ENCODE results near the gene CARHSP1. TPM values are rescaled to one million over a fixed set of nuclear protein-coding genes. Genes with fewer than 3 reads are reported as not detected.

The CARHSP1 gene
- total RNA-seq, 3 donors from 2014 or later (not counting 1 experiment from before 2014, with no cell fraction given): 59.0 to 70.0 (median 60.1) TPM

DNA sequence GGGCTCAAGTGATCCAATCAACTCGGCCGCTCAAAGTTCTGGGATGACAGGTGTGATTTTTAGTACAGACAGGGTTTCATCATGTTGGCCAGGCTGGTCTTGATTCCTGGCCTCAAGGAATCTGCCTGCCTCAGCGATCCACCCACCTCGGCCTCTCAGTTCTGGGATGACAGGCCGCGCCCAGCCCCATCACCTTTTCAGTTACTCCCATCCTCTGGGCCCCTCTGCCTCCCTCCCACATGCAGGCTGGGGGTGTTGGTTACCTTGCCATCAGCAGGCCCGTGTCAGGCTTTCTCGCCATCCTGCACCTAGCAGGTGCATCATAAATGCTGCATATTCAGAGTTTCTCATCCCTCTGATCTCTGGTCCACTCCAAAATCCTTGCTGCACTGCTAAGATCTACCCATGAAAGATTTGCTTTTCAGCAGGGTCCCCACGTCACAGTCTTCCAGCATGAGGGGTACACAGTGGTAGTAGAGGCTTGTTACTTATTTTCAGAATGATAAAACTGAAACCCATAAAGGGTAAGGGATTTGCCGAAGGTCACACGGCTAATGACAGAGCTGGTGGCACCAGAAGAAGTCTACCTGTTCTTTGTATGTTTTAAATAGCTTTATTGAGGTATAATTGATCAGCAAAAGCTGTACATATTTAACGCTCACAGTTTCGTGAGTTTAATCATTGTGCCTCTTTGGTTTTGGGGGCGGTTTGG lies 54.6 kb downstream of the CARHSP1 start:
- DNase-seq (no peak), ATAC-seq (no peak)
- no peaks in the 10 kb centered on the region for H3K27me3 Mint-ChIP-seq (ENCODE audit: low read depth in 2 of 2)
- TF ChIP-seq, protein P1, sequence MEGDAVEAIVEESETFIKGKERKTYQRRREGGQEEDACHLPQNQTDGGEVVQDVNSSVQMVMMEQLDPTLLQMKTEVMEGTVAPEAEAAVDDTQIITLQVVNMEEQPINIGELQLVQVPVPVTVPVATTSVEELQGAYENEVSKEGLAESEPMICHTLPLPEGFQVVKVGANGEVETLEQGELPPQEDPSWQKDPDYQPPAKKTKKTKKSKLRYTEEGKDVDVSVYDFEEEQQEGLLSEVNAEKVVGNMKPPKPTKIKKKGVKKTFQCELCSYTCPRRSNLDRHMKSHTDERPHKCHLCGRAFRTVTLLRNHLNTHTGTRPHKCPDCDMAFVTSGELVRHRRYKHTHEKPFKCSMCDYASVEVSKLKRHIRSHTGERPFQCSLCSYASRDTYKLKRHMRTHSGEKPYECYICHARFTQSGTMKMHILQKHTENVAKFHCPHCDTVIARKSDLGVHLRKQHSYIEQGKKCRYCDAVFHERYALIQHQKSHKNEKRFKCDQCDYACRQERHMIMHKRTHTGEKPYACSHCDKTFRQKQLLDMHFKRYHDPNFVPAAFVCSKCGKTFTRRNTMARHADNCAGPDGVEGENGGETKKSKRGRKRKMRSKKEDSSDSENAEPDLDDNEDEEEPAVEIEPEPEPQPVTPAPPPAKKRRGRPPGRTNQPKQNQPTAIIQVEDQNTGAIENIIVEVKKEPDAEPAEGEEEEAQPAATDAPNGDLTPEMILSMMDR (IDR thresholded peaks at IDR 0.05): no peak
- H3K27ac ChIP-seq (ENCODE audit: low read length): no peak overlapping the region
- intact Hi-C loops (cut with micrococcal nuclease): no loop called here
- 92% methylated on average over 13 of the region's 14 CpGs for WGBS (ENCODE audit: insufficient coverage)
- no peak overlapping the region for H3K27ac Mint-ChIP-seq
- H3K36me3 Mint-ChIP-seq: peaks cover 14% of the 10 kb centered on the region
- H3K36me3 ChIP-seq (ENCODE audit: control insufficient read depth, insufficient read depth, low read length): peaks cover 62% of the 10 kb centered on the region
- H3K9me3 Mint-ChIP-seq: no peaks in the 10 kb centered on the region
- H3K4me3 Mint-ChIP-seq: no peak overlapping the region
- no peaks in the 10 kb centered on the region for H3K27me3 ChIP-seq (ENCODE audit: control insufficient read depth, insufficient read depth, low read length)
- H3K4me1 Mint-ChIP-seq: peaks cover 7 to 8% of the 10 kb centered on the region in 2 donors
- H3K4me1 ChIP-seq (ENCODE audit: control insufficient read depth, insufficient read depth, low read length): no peaks in the 10 kb centered on the region
- no peaks in the 10 kb centered on the region for H3K9me3 ChIP-seq (ENCODE audit: control insufficient read depth, insufficient read depth, low read length)
- H3K4me3 ChIP-seq (ENCODE audit: low read length): no peak overlapping the region

DNA sequence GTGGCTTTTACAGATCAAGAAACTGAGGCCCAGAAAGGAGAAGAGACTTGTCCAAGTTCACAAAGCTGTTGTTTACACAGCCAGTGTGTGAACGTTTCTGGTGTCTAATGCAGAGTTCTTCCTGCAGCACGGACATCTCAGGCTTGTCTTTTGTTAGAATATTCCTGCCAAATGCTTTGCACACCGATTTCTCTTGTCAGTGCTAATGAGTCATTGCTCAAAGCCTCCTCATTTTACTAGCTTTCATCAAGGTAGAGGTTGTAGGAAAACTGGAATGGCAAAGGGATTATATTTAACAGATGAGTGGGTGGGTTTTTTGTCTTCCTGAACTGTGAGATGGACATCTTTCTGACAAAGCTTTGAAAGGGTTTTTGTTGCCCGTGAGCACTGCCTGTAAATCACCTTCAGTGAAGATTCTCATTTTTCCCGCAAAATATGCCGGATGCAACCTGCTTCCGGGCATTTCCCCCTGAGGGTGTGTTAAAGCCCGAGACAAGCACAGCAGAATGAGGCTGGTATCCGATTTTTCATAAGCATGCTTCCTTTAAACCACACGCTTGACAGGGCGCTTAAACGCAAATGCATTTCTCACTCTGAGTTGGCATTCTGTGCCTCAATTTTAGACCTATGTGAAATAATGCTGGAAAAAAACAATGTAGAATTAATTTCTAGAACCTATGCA lies 56.5 kb downstream of the CARHSP1 start:
- Mint-ChIP-seq H3K36me3 (peaks cover 30% of the 10 kb centered on the region), H3K27ac (no peak overlapping the region), H3K9me3 (no peaks in the 10 kb centered on the region), H3K4me3 (no peak overlapping the region), H3K27me3 (ENCODE audit: low read depth in 2 of 2) (no peaks in the 10 kb centered on the region), H3K4me1 (peaks cover 4 to 6% of the 10 kb centered on the region in 2 donors)
- H3K4me1 ChIP-seq (ENCODE audit: control insufficient read depth, insufficient read depth, low read length): no peaks in the 10 kb centered on the region
- ATAC-seq (no peak), DNase-seq (no peak)
- H3K27ac ChIP-seq (ENCODE audit: low read length): no peak overlapping the region
- H3K27me3 ChIP-seq (ENCODE audit: control insufficient read depth, insufficient read depth, low read length): no peaks in the 10 kb centered on the region
- TF ChIP-seq, protein P1 (IDR thresholded peaks at IDR 0.05): no peak
- intact Hi-C loops (cut with micrococcal nuclease): no loop called here
- no peaks in the 10 kb centered on the region for H3K9me3 ChIP-seq (ENCODE audit: control insufficient read depth, insufficient read depth, low read length)
- H3K36me3 ChIP-seq (ENCODE audit: control insufficient read depth, insufficient read depth, low read length): peaks cover 74% of the 10 kb centered on the region
- H3K4me3 ChIP-seq (ENCODE audit: low read length): no peak overlapping the region
- WGBS (ENCODE audit: insufficient coverage): 90% methylated on average over 12 of the region's 12 CpGs

GRCh38 chr16:8808613-8809353 lies 60.0 kb downstream of the CARHSP1 start:
- no peak overlapping the region for H3K27ac Mint-ChIP-seq
- no peaks in the 10 kb centered on the region for H3K4me1 ChIP-seq (ENCODE audit: control insufficient read depth, insufficient read depth, low read length)
- peaks cover 25% of the 10 kb centered on the region for H3K36me3 Mint-ChIP-seq
- H3K27me3 Mint-ChIP-seq (ENCODE audit: low read depth in 2 of 2): no peaks in the 10 kb centered on the region
- no peaks in the 10 kb centered on the region for H3K27me3 ChIP-seq (ENCODE audit: control insufficient read depth, insufficient read depth, low read length)
- H3K36me3 ChIP-seq (ENCODE audit: control insufficient read depth, insufficient read depth, low read length): peaks cover 82% of the 10 kb centered on the region
- no peak overlapping the region for H3K4me3 ChIP-seq (ENCODE audit: low read length)
- no peaks in the 10 kb centered on the region for H3K4me1 Mint-ChIP-seq
- intact Hi-C loops (cut with micrococcal nuclease): no loop called here
- no peaks in the 10 kb centered on the region for H3K9me3 ChIP-seq (ENCODE audit: control insufficient read depth, insufficient read depth, low read length)
- H3K9me3 Mint-ChIP-seq: no peaks in the 10 kb centered on the region
- no peak overlapping the region for H3K27ac ChIP-seq (ENCODE audit: low read length)
- ATAC-seq (no peak), DNase-seq (no peak)
- no peak overlapping the region for H3K4me3 Mint-ChIP-seq
- TF ChIP-seq, protein P1 (IDR thresholded peaks at IDR 0.05): no peak
- WGBS (ENCODE audit: insufficient coverage): 97% methylated on average over 11 of the region's 11 CpGs

All from natural killer cell (primary cell).